ENCODE measurements around the gene KIRREL3.

The KIRREL3 gene

GRCh38 chr11:126732981-126733380 lies 267.6 kb downstream of the KIRREL3 start:
- no peak for DNase-seq

DNA sequence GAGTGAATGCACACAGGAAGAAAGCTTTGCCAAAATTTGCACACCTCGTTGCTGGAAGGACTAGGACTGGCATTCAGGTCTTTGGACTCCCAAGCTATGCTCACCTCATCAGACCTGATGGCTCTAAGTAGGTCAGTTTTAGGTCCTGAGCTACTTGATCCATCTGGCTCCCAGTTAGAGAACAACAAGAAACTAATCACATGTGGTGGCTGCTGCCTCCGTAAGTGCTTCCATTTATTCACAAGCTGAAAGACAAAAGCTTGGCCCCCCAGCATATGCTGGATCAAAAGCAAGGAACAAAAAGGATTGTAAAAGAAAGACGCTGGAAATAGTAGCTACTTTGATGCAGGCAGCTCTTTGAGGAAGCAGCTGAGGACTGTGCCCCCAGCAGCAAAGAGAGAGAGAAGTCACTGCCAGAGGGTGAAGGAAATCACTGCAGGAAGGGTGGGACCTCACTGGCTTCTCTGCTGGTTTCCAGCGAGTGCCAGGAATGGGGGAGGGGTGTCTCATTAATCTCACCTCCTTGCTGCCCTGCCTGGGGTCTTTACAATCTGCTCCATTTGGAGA lies 268.9 kb downstream of the KIRREL3 start:
- peak; percentile 54 for DNase-seq

DNA sequence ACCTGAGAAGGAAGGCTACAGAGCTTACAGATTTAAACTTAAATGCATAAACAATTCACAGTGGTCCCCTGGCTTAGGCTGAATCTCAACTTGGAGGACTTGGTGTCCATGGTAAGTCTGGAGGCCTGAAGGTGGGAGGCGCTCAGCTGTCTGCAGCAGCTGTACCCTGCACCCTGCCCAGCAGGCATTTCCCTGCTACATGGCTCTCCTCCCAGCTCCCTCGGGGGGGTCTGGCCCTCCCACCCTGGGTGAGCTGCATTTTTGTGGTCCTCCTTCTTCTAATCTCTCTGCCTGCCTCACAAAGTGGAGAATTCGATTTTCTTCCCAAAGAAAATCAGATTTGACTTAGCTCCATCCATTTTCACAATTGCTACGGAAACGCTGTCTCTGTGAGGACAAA lies 273.2 kb downstream of the KIRREL3 start:
- DNase-seq, result no peak

DNA sequence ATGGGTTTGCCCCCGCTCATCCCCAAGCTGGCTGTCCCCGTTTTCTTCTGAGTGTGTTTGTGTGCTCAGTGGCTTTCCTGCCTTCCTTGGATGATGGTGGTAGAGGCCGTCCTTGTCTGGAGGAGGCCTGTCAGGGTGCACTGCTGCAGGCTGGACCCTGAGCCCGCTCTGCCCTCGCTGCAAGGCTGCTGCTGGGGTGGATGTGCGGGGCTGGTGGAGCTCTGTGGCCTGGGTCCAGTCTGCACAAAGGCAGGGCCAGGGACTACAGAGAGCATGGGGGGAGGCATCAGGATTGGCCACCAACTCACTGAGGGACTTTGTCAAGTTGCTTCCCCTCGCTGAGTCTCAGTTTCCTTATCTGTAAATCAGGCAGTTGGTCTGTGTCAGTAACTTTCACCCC lies 275.0 kb downstream of the KIRREL3 start:
- no peak for DNase-seq

GRCh38 chr11:126725043-126725442 lies 275.5 kb downstream of the KIRREL3 start:
- DNase-seq, result no peak

DNA sequence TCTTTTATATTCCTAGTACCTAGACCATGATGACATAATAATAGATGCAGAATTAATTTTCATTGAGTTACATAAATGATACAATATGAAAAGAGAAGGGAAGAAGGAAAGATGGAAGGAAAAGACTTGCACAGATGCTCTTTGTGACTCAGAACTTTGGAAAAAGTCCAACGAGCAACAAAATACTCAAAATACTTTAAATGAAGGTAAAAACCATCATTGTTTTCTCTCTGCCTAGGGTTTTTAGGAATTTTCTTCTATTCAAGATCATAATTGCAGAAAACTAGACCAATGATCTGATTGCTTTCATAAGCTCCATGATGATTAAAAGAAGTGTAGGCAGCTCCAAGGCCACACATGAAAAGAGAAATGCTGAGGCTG lies 276.9 kb downstream of the KIRREL3 start:
- no peak for DNase-seq

DNA sequence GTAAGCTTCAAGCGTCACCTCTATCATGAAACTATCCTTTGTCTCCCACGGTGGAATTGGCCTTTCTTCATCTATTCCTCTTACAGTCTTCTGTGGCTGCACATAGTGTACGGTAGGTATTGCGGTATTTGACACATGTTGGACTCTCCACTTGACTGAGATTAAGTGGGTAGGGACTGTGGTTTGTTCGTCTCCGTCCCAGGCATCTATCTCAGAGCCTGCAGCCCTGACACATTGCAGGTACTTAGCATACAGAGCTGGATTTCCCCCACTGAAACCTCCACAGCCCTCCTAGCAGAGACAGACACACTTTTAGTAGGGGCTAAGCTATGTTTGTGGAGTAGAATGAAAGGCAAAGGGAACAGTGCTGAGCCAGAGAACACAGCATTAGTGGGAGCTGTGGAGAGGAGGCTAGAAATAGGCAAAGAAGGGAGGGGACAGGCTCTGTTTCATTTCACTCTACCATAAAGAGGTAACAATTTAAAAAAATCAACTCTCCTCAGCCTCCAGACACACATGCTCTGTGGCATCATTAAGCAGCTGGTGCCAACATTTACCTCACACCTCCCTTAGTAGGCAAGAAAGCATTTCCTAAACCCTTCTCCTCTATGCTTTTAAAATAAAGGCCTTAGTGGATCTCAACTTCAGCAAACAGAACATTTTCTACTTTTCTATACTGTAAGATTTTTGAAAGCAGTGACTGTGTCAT lies 277.5 kb downstream of the KIRREL3 start:
- DNase-seq, result peak; percentile 21

- DNase-seq, result peak; percentile 32
These were observed 278.4 kb downstream of the KIRREL3 start for GRCh38 chr11:126722006-126722736.

DNA sequence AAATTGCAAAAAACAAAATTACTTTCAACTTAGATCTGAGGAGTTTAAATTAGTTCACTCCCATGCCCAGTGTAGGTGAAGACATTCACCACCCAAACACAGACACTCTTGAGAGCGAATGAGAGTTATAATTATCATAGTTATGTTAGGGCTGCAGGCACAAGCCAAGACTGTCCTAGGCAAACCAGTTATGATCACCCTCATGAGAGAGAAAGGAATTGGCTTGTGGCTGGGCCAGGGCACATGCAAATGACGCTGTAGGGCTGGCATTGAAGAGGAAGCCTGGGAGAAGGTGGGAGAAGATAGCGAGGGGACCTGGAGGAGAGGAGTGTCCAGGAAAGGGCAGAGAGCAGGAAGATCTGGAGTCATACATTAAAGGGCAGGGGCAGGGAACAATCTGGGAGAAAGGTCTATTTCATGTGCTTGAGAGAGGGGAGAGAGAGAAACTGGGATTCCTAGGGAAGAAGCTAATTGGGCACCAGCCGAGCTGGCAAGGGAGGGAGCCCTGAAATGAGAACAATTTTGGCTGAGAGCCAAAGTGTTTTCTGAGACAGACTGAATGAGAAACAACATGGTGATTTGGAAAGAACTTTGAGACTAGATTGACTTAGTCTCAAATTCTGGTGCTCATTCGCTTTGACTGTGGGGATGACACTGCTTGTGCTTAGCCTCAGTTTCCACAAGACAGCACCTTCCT lies 279.9 kb downstream of the KIRREL3 start:
- peak; percentile 81 for DNase-seq

GRCh38 chr11:126719740-126720139 lies 280.8 kb downstream of the KIRREL3 start:
- DNase-seq, result no peak

DNA sequence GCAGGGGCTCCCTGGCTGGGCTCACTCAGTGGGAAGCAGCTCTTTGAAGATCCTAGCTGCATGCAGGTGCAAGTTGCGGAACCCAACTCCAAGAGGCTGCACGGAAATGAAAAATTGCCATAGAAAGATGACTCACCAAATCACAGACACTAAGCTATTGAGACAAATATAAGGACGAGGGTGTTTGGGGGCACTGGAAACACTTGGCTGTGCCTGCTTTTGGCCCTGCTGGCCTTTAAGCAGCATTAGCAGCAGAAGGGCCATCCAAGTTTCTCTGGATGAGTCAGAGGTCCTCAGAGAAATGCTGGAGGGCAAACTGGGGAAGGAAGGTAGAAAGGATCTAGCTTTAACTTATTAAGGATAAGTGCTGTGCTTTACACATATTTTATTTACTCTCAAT lies 282.3 kb downstream of the KIRREL3 start:
- no peak for DNase-seq

DNA sequence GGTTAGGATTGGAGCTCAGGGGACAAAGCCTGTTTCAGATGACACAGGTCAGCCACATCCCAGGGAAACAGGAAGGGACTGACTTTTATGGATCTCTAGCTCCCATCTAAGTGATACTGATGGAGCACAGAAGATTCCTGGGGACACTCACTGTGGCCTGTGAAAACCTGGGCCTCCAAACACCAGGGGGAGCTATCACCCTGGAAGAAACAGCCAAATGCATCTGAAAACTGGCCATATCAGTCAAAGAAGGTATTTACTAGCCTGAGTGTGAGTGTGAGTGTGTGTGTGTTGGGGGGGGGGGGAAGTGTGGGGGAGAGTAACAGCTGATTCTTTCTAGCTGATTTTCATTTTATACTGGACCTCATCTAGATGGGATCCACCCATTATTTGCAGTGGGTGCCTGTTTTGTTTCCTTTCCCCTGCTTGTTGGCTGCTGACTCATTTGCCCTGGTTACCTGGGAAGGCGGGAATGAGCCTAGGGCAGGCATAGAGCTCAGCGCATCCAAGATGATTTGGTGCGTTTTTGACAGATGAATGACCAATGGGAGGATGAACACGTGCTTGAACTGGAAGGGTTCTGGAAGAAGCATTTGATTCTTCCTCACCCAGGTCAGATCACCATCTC lies 284.0 kb downstream of the KIRREL3 start:
- peak; percentile 76 for DNase-seq

DNA sequence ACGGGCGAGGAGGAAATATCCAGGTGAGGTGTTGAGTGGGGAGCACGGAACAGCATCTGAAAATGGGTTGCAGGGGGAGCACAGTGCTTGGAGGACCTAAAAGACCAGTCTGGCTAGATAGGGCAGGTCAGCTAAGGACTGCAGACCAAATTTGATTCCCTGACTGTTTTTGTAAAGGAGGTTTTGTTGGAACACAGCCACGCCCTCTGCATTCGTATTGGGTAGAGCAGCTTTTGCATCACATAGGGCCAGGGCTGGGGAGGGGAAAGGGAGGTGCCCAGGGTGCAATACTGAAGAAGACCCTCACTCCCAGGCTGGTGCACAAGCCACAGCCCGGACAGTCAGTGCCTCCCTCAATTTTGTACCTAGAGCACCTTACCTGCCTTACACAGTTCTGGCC lies 286.8 kb downstream of the KIRREL3 start:
- no peak for DNase-seq

DNA sequence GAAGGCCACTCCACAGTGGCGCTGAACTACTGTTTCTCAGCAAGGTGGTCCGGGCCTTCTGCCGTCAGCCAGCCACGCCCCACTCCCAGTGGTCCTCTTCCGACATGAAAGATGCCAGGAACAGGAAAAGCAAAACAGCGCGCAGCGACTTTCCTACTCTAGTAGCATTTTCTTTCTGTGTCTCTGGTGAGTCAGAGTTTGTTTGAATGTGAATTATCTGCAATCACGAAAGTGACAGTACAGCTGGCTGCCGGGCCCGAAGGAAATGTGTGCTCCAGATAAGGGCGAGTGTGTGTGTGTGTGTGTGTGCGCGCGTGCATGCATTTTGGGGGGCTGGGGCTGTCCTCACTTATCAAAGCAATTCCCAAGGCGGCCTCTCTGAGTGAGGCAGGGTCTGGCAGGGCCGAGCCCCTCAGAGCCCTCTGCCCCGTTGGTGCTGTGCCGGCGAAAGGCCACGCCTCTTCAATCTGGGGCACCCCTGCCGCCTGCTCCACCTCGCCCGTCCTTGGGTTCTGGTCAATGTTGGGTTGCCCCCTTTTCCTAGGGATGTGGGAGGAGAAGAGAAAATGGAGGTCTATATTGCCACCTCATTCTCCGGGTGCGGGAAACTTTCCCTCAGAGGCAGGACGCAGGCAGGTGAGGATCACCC lies 288.5 kb downstream of the KIRREL3 start:
- DNase-seq, result no peak

GRCh38 chr11:126710804-126711399 lies 289.7 kb downstream of the KIRREL3 start:
- no peak for DNase-seq

DNA sequence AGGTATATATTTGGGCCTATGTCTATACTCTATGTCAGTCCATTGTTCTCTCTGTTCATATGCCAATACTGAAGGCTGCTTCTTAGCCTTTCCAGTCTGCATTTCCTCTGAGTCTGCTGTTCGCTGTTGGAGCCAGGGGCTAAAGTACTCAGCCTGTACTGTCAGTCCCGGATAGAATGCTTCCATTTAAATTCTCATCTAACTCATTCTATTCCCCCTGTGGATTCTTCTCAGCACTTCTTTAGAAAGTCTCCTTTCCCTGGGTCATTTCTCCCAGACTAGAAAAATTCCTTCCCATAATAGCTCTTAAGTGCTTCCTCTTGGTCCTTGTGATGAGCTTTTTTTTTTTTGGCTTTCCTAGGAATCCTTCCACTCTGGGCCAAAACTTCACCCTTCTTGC lies 293.1 kb downstream of the KIRREL3 start:
- no peak for DNase-seq

- peak; percentile 36 for DNase-seq
These were observed 296.5 kb downstream of the KIRREL3 start for GRCh38 chr11:126704096-126704495.

- no peak for DNase-seq
These were observed 296.9 kb downstream of the KIRREL3 start for GRCh38 chr11:126703662-126704061.

- DNase-seq, result peak; percentile 67
These were observed 297.6 kb downstream of the KIRREL3 start for GRCh38 chr11:126702987-126703386.

DNA sequence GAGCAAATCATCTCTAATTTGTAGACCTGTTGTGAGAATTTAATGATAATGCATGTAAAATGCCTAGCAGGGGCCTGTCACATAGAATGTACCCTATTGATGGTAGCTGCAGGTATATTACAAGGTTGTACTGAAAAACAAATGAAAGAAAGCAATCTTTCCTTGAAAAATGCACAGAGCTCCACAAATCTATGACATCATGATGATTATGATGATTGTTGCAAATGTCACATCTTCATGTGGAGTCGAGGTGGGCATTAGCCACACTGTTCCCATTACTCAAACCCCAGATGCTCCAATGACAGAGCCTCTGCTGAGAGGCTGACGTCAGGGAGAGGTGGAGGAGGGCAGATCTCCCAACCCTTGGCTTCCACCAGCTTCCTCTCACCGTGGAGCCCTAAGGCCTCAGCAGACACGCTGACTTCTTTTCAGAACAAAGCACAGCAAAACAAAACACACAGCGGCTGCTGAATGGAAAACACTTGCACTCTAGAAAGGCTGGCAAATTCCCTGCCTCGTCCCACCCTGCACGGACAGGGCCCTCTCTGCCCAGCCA lies 298.3 kb downstream of the KIRREL3 start:
- peak; percentile 37 for DNase-seq

- DNase-seq, result no peak
These were observed 299.1 kb downstream of the KIRREL3 start for GRCh38 chr11:126701520-126701897.
